Glutamatergic neuron (in vitro differentiated cells): Measurements from ENCODE around the gene CLDN20. TPM values are rescaled to one million over a fixed set of nuclear protein-coding genes. Genes with fewer than 3 reads are reported as not detected.

Experiments used
- DNase-seq: peaks from one replicate; pipeline ENCODE4 v3.0.0; 2022
- H3K27ac Mint-ChIP-seq: one replicate; pipeline ENCODE4 v1.8.0; 2020; ENCODE audit warnings: mild to moderate bottlenecking, mixed read lengths, inconsistent platforms; ENCODE audit not compliant: unreplicated experiment
- H3K27me3 Mint-ChIP-seq: one replicate; pipeline ENCODE4 v1.8.0; 2020; ENCODE audit warnings: mild to moderate bottlenecking, moderate library complexity, mixed read lengths, inconsistent platforms; ENCODE audit not compliant: unreplicated experiment
- H3K36me3 Mint-ChIP-seq: one replicate; pipeline ENCODE4 v1.8.0; 2020; ENCODE audit warnings: mild to moderate bottlenecking, mixed read lengths, inconsistent platforms; ENCODE audit not compliant: unreplicated experiment
- H3K4me1 Mint-ChIP-seq: one replicate; pipeline ENCODE4 v1.8.0; 2020; ENCODE audit warnings: mild to moderate bottlenecking, low read depth, mixed read lengths, inconsistent platforms; ENCODE audit not compliant: unreplicated experiment
- H3K4me3 Mint-ChIP-seq: one replicate; pipeline ENCODE4 v1.8.0; 2020; ENCODE audit warnings: mild to moderate bottlenecking, mixed read lengths, inconsistent platforms; ENCODE audit not compliant: unreplicated experiment
- H3K9me3 Mint-ChIP-seq: one replicate; pipeline ENCODE4 v1.8.0; 2020; ENCODE audit warnings: mild to moderate bottlenecking, moderate library complexity, mixed read lengths, inconsistent platforms; ENCODE audit not compliant: unreplicated experiment
- total RNA-seq: library from RNA; stranded (reverse); fragmentation: NEBNext Ultra II Directional; extraction: Animal tissue kit (Norgen Biotek cat#: 25700); gene quantifications from one replicate; pipeline ENCODE4 v1.2.1, GENCODE V29; 2021; ENCODE audit not compliant: unreplicated experiment
- TF ChIP-seq, protein P1 (sequence below): fragments of 200-600 bp; sonication (generic); IDR thresholded peaks from one replicate; pipeline ENCODE4 v1.5.0; 2021; ENCODE audit not compliant: partially characterized antibody, unreplicated experiment

The CLDN20 gene
- total RNA-seq, 1 donor from 2014 or later: not detected

GRCh38 chr6:155324993-155325392 lies 61.2 kb downstream of the CLDN20 start:
- Mint-ChIP-seq H3K27ac (no peak overlapping the region), H3K4me1 (peaks cover 8% of the 10 kb centered on the region), H3K36me3 (peaks cover under 1% of the 10 kb centered on the region), H3K4me3 (no peak overlapping the region), H3K27me3 (no peaks in the 10 kb centered on the region), H3K9me3 (no peaks in the 10 kb centered on the region)
- TF ChIP-seq, protein P1, sequence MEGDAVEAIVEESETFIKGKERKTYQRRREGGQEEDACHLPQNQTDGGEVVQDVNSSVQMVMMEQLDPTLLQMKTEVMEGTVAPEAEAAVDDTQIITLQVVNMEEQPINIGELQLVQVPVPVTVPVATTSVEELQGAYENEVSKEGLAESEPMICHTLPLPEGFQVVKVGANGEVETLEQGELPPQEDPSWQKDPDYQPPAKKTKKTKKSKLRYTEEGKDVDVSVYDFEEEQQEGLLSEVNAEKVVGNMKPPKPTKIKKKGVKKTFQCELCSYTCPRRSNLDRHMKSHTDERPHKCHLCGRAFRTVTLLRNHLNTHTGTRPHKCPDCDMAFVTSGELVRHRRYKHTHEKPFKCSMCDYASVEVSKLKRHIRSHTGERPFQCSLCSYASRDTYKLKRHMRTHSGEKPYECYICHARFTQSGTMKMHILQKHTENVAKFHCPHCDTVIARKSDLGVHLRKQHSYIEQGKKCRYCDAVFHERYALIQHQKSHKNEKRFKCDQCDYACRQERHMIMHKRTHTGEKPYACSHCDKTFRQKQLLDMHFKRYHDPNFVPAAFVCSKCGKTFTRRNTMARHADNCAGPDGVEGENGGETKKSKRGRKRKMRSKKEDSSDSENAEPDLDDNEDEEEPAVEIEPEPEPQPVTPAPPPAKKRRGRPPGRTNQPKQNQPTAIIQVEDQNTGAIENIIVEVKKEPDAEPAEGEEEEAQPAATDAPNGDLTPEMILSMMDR: no peak
- no peak for DNase-seq

DNA sequence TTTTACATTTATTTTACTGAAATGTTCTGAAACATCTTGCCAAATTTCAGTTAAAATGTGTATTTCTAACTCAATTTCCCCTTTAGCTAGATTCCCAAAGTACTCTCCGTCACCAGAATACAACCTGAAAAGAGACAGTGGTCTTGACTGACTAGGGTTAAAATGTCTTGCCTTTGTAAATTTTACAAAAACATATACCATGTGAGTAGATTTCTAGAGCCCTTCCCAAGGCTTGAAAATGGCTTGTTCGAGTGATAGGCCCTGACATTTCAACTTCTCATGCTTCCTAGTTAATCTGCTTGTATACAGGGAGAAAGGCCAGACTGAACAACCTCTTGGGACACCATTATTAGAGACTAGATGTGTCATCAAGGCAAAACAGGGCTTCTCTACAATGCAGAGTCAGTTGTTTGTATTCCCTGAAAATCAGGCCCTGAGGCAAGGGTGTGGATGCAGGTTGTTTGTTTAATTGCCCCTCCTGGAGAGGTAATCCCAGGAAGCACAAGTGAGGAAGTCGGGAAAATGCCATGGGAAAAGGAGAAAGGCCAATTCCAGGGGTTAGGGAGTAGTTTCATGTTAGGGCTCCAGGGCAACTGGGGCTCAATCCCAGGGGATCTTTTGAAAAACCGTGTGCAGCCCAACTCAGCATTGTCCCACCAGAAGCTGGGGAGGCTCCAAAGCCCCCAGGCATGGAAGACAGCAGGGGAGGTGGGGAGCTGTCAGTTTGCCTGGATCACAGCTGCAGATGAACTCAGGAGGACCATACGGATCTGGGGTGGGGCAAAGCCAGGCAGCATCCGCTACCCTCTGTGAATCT lies 62.1 kb downstream of the CLDN20 start:
- no peak for DNase-seq
- Mint-ChIP-seq H3K4me3 (no peak overlapping the region), H3K36me3 (no peaks in the 10 kb centered on the region), H3K4me1 (peaks cover 8% of the 10 kb centered on the region), H3K27ac (no peak overlapping the region), H3K9me3 (no peaks in the 10 kb centered on the region), H3K27me3 (no peaks in the 10 kb centered on the region)
- TF ChIP-seq, protein P1: no peak

Other genes with a start within 250 kb of the CLDN20 start
- 36.8 TPM for gene TFB1M, start 50.5 kb downstream of the CLDN20 start, total RNA-seq
- gene NOX3, start 191.8 kb downstream of the CLDN20 start, total RNA-seq: not detected